ENCODE results near the gene MACROD2. TPM values are rescaled to one million over a fixed set of nuclear protein-coding genes. Genes with fewer than 3 reads are reported as not detected.

The MACROD2 gene
- total and polyA plus RNA-seq, 2 experiments from 2014 or later = 2.8 to 4.3 TPM

DNA sequence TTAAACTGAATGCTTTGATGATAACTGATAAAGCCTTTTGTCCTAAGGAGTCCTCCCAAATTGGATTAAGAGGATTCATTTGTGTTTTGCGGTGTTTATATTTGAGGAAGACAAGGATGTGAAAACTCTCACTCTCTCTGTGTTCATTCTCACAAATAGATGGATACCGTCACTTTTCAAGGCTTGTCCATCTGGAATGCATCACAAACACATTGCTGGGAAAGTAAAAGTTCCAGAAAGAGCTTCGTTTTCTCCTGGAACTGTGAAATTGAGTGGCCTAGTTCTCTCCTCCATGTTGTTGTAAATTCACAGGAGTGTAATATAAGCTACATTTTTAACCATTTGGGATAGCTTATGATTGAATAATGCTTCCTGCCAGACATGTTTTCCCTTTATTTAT is 923.7 kb downstream of the MACROD2 start:
- H3K36me3 ChIP-seq (ENCODE audit: insufficient read depth) = no peaks in the 10 kb centered on the region
- H3K27ac ChIP-seq (ENCODE audit: low read depth) = peak overlapping the region; percentile 52; the same call in 1 of the 2 replicates
- H3K4me1 ChIP-seq (ENCODE audit: insufficient read depth) = peaks cover 24% of the 10 kb centered on the region; the same call in 1 of the 2 replicates
- no peaks in the 10 kb centered on the region; the same call in 1 of the 2 replicates for H3K9me2 ChIP-seq (ENCODE audit: insufficient read depth)
- no peaks in the 10 kb centered on the region for H3K79me2 ChIP-seq (replicated peaks; ENCODE audit: insufficient read depth)
- no peaks in the 10 kb centered on the region for H3K9me3 Mint-ChIP-seq
- H3K36me3 Mint-ChIP-seq (ENCODE audit: low read depth) = no peaks in the 10 kb centered on the region
- H3K4me1 Mint-ChIP-seq = peaks cover 53% of the 10 kb centered on the region
- no peak for DNase-seq (ENCODE audit: low spot score)
- no peak overlapping the region for H3K4me3 ChIP-seq
- H3F3A ChIP-seq (replicated peaks; ENCODE audit: low read depth) = no peaks in the 10 kb centered on the region
- TF ChIP-seq ZNF331 (CRISPR knock-in tag; IDR thresholded peaks at IDR 0.05; ENCODE audit: low read depth) = no peak
- no peaks in the 10 kb centered on the region for H3K27me3 ChIP-seq (ENCODE audit: insufficient read depth)
- H3K27ac Mint-ChIP-seq = peak overlapping the region; percentile 94
- H4K20me1 ChIP-seq (replicated peaks; ENCODE audit: insufficient read depth) = no peaks in the 10 kb centered on the region
- no peak overlapping the region; the same call in 1 of the 2 replicates for H2AFZ ChIP-seq
- no peaks in the 10 kb centered on the region for H3K27me3 Mint-ChIP-seq (ENCODE audit: insufficient read depth, low read depth, poor library complexity)
- no peak overlapping the region for H3K4me3 Mint-ChIP-seq
- ATAC-seq = no peak
- peak overlapping the region; percentile 28 for H3K4me2 ChIP-seq

DNA sequence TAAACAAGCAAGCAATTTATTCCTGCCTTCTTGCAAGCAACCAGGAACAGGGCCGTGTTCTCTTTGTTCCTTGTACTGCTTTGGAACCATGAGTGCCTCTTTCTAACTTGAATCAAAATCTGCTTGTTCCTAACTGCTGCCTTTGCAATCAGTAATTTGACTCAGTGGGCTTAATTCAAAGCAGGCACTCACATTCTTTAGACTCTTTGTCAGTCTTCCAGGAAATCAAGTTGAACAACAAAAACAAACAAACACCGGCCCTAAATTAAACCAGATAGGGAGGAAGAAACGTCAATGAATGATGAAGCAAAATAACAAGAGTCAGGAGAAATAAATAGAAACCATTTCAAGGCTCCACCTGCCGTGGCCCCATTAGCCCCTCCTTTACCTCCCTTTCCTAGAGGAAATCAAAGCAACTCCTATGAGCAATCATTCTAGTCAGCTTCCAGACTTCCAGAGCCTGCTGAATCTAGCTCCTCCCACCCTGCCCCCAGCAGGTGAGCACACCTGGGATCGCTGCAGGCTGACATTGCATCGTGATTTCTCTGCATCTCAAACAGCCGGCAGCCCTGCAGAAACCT is 924.3 kb downstream of the MACROD2 start:
- peaks cover 24% of the 10 kb centered on the region; the same call in 1 of the 2 replicates for H3K4me1 ChIP-seq (ENCODE audit: insufficient read depth)
- H3K79me2 ChIP-seq (replicated peaks; ENCODE audit: insufficient read depth) = no peaks in the 10 kb centered on the region
- TF ChIP-seq STAT1 (IDR thresholded peaks at IDR 0.05; ENCODE audit: unreplicated experiment) = no peak
- TF ChIP-seq, protein P1, sequence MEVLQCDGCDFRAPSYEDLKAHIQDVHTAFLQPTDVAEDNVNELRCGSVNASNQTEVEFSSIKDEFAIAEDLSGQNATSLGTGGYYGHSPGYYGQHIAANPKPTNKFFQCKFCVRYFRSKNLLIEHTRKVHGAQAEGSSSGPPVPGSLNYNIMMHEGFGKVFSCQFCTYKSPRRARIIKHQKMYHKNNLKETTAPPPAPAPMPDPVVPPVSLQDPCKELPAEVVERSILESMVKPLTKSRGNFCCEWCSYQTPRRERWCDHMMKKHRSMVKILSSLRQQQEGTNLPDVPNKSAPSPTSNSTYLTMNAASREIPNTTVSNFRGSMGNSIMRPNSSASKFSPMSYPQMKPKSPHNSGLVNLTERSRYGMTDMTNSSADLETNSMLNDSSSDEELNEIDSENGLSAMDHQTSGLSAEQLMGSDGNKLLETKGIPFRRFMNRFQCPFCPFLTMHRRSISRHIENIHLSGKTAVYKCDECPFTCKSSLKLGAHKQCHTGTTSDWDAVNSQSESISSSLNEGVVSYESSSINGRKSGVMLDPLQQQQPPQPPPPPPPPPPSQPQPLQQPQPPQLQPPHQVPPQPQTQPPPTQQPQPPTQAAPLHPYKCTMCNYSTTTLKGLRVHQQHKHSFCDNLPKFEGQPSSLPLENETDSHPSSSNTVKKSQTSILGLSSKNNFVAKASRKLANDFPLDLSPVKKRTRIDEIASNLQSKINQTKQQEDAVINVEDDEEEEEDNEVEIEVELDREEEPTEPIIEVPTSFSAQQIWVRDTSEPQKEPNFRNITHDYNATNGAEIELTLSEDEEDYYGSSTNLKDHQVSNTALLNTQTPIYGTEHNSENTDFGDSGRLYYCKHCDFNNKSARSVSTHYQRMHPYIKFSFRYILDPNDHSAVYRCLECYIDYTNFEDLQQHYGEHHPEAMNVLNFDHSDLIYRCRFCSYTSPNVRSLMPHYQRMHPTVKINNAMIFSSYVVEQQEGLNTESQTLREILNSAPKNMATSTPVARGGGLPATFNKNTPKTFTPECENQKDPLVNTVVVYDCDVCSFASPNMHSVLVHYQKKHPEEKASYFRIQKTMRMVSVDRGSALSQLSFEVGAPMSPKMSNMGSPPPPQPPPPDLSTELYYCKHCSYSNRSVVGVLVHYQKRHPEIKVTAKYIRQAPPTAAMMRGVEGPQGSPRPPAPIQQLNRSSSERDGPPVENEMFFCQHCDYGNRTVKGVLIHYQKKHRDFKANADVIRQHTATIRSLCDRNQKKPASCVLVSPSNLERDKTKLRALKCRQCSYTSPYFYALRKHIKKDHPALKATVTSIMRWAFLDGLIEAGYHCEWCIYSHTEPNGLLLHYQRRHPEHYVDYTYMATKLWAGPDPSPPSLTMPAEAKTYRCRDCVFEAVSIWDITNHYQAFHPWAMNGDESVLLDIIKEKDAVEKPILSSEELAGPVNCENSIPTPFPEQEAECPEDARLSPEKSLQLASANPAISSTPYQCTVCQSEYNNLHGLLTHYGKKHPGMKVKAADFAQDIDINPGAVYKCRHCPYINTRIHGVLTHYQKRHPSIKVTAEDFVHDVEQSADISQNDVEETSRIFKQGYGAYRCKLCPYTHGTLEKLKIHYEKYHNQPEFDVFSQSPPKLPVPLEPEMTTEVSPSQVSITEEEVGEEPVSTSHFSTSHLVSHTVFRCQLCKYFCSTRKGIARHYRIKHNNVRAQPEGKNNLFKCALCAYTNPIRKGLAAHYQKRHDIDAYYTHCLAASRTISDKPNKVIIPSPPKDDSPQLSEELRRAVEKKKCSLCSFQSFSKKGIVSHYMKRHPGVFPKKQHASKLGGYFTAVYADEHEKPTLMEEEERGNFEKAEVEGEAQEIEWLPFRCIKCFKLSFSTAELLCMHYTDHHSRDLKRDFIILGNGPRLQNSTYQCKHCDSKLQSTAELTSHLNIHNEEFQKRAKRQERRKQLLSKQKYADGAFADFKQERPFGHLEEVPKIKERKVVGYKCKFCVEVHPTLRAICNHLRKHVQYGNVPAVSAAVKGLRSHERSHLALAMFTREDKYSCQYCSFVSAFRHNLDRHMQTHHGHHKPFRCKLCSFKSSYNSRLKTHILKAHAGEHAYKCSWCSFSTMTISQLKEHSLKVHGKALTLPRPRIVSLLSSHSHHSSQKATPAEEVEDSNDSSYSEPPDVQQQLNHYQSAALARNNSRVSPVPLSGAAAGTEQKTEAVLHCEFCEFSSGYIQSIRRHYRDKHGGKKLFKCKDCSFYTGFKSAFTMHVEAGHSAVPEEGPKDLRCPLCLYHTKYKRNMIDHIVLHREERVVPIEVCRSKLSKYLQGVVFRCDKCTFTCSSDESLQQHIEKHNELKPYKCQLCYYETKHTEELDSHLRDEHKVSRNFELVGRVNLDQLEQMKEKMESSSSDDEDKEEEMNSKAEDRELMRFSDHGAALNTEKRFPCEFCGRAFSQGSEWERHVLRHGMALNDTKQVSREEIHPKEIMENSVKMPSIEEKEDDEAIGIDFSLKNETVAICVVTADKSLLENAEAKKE (CRISPR knock-in tag; IDR thresholded peaks at IDR 0.05) = peak; percentile 53; the same call in 1 of the 2 replicates
- TF ChIP-seq, protein P2, sequence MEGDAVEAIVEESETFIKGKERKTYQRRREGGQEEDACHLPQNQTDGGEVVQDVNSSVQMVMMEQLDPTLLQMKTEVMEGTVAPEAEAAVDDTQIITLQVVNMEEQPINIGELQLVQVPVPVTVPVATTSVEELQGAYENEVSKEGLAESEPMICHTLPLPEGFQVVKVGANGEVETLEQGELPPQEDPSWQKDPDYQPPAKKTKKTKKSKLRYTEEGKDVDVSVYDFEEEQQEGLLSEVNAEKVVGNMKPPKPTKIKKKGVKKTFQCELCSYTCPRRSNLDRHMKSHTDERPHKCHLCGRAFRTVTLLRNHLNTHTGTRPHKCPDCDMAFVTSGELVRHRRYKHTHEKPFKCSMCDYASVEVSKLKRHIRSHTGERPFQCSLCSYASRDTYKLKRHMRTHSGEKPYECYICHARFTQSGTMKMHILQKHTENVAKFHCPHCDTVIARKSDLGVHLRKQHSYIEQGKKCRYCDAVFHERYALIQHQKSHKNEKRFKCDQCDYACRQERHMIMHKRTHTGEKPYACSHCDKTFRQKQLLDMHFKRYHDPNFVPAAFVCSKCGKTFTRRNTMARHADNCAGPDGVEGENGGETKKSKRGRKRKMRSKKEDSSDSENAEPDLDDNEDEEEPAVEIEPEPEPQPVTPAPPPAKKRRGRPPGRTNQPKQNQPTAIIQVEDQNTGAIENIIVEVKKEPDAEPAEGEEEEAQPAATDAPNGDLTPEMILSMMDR (conservative IDR thresholded peaks at IDR 0.05; ENCODE audit: low read depth in 2 of 2) = no peak
- no peaks in the 10 kb centered on the region for H3F3A ChIP-seq (replicated peaks; ENCODE audit: low read depth)
- no peaks in the 10 kb centered on the region for H3K27me3 Mint-ChIP-seq (ENCODE audit: insufficient read depth, low read depth, poor library complexity)
- DNase-seq (ENCODE audit: low spot score) = peak; percentile 89
- H3K9me3 Mint-ChIP-seq = no peaks in the 10 kb centered on the region
- H3K9me2 ChIP-seq (ENCODE audit: insufficient read depth) = no peaks in the 10 kb centered on the region; the same call in 1 of the 2 replicates
- peak overlapping the region; percentile 4; the same call in 1 of the 2 replicates for H2AFZ ChIP-seq
- no peaks in the 10 kb centered on the region for H3K27me3 ChIP-seq (ENCODE audit: insufficient read depth)
- peaks cover 53% of the 10 kb centered on the region for H3K4me1 Mint-ChIP-seq
- peak overlapping the region; percentile 52 for H3K27ac ChIP-seq (ENCODE audit: low read depth)
- peak overlapping the region; percentile 55 for H3K4me3 Mint-ChIP-seq
- peak overlapping the region; percentile 12 for H3K4me3 ChIP-seq
- no peaks in the 10 kb centered on the region for H3K36me3 Mint-ChIP-seq (ENCODE audit: low read depth)
- H3K4me2 ChIP-seq = peak overlapping the region; percentile 28
- ATAC-seq = peak; percentile 98
- peak overlapping the region; percentile 94 for H3K27ac Mint-ChIP-seq
- no peaks in the 10 kb centered on the region for H3K36me3 ChIP-seq (ENCODE audit: insufficient read depth)
- no peaks in the 10 kb centered on the region for H4K20me1 ChIP-seq (replicated peaks; ENCODE audit: insufficient read depth)

Measured in GM23338 (cell line).